ENCODE measurements around the gene NOTCH1. TPM values are rescaled to one million over a fixed set of nuclear protein-coding genes. Genes with fewer than 3 reads are reported as not detected.

NOTCH1 gene
- total RNA-seq, 1 donor from 2014 or later, result 34.1 TPM

DNA sequence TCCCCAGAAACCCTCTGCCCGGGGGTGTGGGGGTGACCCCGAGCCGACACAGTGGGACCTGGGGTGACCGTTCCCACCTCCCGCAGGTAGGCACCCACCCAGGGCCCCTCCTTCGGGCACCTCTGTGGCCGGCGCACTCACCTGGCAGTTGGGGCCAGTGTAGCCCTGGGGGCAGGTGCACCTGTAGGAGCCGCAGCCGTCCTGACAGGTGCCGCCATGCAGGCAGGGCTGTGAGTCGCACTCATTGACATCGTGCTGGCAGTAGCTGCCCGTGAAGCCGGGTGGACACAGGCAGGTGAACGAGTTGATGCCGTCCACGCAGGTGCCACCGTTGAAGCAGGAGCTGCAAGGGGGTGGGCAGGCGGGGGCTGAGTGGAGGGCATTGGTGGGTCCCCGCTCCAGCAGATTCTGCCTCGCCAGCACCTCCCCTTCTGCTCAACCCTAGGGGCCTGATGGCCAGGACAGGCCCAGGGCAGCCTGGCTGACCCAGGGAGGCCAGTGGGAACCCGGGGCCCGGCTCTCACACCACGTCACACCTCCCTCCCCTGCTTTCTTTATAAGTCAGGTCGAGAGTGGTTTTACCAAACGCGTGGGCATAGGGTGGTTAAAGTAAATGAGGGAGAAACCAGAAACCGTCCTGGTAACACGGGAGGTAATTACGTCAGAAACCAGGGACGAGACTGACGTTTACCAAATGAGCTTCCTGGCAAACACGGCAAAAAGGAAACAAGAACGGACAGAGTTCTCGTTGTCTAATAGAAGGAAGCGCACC lies 36.9 kb downstream of the NOTCH1 start:
- no peak for FAIRE-seq
- TF ChIP-seq EZH2 (IDR thresholded peaks at IDR 0.05; ENCODE audit: insufficient read depth, low read length), result no peak
- TF ChIP-seq, protein P1, sequence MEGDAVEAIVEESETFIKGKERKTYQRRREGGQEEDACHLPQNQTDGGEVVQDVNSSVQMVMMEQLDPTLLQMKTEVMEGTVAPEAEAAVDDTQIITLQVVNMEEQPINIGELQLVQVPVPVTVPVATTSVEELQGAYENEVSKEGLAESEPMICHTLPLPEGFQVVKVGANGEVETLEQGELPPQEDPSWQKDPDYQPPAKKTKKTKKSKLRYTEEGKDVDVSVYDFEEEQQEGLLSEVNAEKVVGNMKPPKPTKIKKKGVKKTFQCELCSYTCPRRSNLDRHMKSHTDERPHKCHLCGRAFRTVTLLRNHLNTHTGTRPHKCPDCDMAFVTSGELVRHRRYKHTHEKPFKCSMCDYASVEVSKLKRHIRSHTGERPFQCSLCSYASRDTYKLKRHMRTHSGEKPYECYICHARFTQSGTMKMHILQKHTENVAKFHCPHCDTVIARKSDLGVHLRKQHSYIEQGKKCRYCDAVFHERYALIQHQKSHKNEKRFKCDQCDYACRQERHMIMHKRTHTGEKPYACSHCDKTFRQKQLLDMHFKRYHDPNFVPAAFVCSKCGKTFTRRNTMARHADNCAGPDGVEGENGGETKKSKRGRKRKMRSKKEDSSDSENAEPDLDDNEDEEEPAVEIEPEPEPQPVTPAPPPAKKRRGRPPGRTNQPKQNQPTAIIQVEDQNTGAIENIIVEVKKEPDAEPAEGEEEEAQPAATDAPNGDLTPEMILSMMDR (IDR thresholded peaks at IDR 0.05; ENCODE audit: insufficient read depth, low read depth, low read length), result no peak
- no peaks in the 10 kb centered on the region for H3K36me3 ChIP-seq (ENCODE audit: insufficient read depth, low read length)

DNA sequence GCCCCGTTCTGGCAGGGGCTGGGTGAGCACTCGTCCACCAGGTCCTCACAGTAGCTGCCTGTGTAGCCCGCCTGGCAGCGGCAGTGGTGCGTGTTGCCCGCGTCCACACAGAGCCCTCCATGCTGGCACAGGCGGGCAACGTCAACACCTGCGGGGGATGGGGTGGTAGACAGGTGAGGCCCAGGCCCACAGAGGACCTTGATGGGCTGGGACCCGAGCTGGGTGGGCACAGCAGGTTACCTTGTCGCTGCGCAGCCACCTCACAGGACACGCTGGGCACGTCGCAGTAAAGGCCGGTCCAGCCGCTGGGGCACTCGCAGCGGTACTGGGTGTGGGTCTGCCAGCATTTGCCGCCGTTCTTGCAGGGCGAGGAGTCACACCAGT lies 37.9 kb downstream of the NOTCH1 start:
- no peak for TF ChIP-seq EZH2 (IDR thresholded peaks at IDR 0.05; ENCODE audit: insufficient read depth, low read length)
- TF ChIP-seq, protein P1 (IDR thresholded peaks at IDR 0.05; ENCODE audit: insufficient read depth, low read depth, low read length), result no peak
- no peak overlapping the region for H3K4me3 ChIP-seq (ENCODE audit: insufficient read depth, low read depth, low read length)
- Mint-ChIP-seq H3K36me3 (ENCODE audit: low read depth, unreplicated experiment) (no peaks in the 10 kb centered on the region), H3K4me3 (ENCODE audit: unreplicated experiment) (no peak overlapping the region), H3K4me1 (ENCODE audit: low read depth, unreplicated experiment) (no peaks in the 10 kb centered on the region), H3K27ac (ENCODE audit: unreplicated experiment) (no peak overlapping the region), H3K9me3 (ENCODE audit: unreplicated experiment) (no peaks in the 10 kb centered on the region), H3K27me3 (ENCODE audit: low read depth, unreplicated experiment) (no peaks in the 10 kb centered on the region)
- no peak for FAIRE-seq
- no peaks in the 10 kb centered on the region for H3K36me3 ChIP-seq (ENCODE audit: insufficient read depth, low read length)
- H3K27me3 ChIP-seq (ENCODE audit: insufficient read depth, low read length), result no peaks in the 10 kb centered on the region
- no peak overlapping the region for H3K27ac ChIP-seq (ENCODE audit: low read depth, low read length)
- DNase-seq (ENCODE audit: low read depth), result no peak
- no peak overlapping the region for H3K4me2 ChIP-seq (ENCODE audit: low read length)
- H3K79me2 ChIP-seq (ENCODE audit: insufficient read depth, low read length), result no peaks in the 10 kb centered on the region
- peaks cover 7% of the 10 kb centered on the region for H4K20me1 ChIP-seq (ENCODE audit: insufficient read depth, low read length)
- no peak overlapping the region for H3K9ac ChIP-seq (ENCODE audit: low read length)
- H3K9me3 ChIP-seq (ENCODE audit: insufficient read depth, low read depth, low read length), result no peaks in the 10 kb centered on the region
- H3K4me1 ChIP-seq (ENCODE audit: insufficient read depth, low read length), result no peaks in the 10 kb centered on the region
- H2AFZ ChIP-seq (ENCODE audit: low read depth, low read length), result no peak overlapping the region

More for the DNA sequence above, 36.9 kb downstream of the NOTCH1 start:
- no peak overlapping the region for H2AFZ ChIP-seq (ENCODE audit: low read depth, low read length)
- no peak overlapping the region for H3K27ac ChIP-seq (ENCODE audit: low read depth, low read length)
- H3K9me3 Mint-ChIP-seq (ENCODE audit: unreplicated experiment), result no peaks in the 10 kb centered on the region
- peaks cover 2% of the 10 kb centered on the region for H3K36me3 Mint-ChIP-seq (ENCODE audit: low read depth, unreplicated experiment)
- no peaks in the 10 kb centered on the region for H3K27me3 Mint-ChIP-seq (ENCODE audit: low read depth, unreplicated experiment)
- peaks cover 7% of the 10 kb centered on the region for H4K20me1 ChIP-seq (ENCODE audit: insufficient read depth, low read length)
- H3K4me3 ChIP-seq (ENCODE audit: insufficient read depth, low read depth, low read length), result no peak overlapping the region
- H3K9me3 ChIP-seq (ENCODE audit: insufficient read depth, low read depth, low read length), result no peaks in the 10 kb centered on the region
- no peak overlapping the region for H3K9ac ChIP-seq (ENCODE audit: low read length)
- no peak overlapping the region for H3K27ac Mint-ChIP-seq (ENCODE audit: unreplicated experiment)
- no peak for DNase-seq (ENCODE audit: low read depth)
- no peak overlapping the region for H3K4me3 Mint-ChIP-seq (ENCODE audit: unreplicated experiment)
- H3K4me2 ChIP-seq (ENCODE audit: low read length), result no peak overlapping the region
- H3K4me1 ChIP-seq (ENCODE audit: insufficient read depth, low read length), result no peaks in the 10 kb centered on the region
- no peaks in the 10 kb centered on the region for H3K27me3 ChIP-seq (ENCODE audit: insufficient read depth, low read length)
- no peaks in the 10 kb centered on the region for H3K4me1 Mint-ChIP-seq (ENCODE audit: low read depth, unreplicated experiment)
- H3K79me2 ChIP-seq (ENCODE audit: insufficient read depth, low read length), result no peaks in the 10 kb centered on the region
